HG03575 (cell line): ENCODE data around the gene MRM1.

ENCODE experiments used
- ATAC-seq: cut with Tn5 transposase; IDR thresholded peaks from one replicate; pipeline ENCODE4 v1.9.1; 2021; ENCODE audit not compliant: unreplicated experiment, insufficient number of reproducible peaks, low FRiP score; ENCODE audit errors: extremely low read depth

The MRM1 gene

GRCh38 chr17:36657763-36658490 is 56.5 kb downstream of the MRM1 start:
- ATAC-seq, result no peak
